ENCODE measurements around the gene ERFL. TPM values are rescaled to one million over a fixed set of nuclear protein-coding genes. Genes with fewer than 3 reads are reported as not detected.

The ERFL gene
- total and polyA plus RNA-seq, 2 of the 8 experiments (the other 6 are each of a cell fraction or from before 2014, with no cell fraction given) = 0.12 TPM; not detected in 1

DNA sequence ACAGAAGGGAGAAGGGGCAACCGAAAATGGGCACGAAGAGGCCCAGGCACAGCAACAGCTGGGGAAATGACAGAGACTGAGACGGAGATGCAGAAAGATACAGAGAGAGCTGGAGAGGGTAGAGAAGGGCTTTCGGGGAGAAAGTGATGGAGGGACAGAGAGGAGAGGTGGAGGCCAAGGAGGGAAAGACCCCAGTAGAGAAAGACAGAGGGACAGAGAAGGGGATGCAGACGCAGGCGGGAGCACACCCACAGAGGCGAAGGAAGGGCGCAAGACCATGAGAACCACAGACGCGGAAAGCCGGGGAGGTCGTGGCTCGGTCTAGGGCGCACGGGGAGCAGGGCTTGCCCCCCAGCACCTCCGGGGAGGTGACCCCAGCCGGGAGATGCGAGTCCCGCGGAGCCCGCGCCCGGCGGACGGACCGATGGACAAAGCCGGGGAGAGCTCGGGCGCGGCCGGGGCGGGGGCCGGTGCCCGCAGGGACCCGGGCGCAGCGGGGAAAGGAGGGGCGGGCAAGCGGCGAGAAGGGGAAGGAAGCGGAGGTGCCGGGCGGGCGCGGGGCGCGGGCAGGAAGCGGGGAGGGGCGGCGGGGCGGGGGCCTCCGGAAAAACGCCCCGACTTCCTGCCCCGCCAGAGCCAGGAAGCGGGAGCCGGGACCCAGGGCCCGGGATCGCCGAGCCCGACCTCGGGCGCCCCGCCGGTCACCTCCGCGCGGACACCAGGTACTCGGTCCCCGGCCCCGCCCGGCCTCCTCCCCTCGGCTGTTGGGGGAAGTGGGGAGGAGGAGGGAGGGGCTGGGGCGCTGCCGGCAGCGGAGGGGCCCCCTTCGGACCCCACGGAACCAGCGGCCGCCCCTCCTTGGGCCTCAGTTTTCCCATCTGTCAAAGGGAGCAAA, 45.4 kb downstream of the ERFL start, which contains the start of gene ARHGEF1:
TSS of gene ARHGEF1 (plus strand) at position 617 of the 895 bp plus-strand sequence. CDS start 4,899 bp downstream, outside the sequence.
- Histone ChIP-seq H3K4me3 (ENCODE audit: extremely low read depth in 1 of 4, insufficient read depth in 2 of 4, low read depth in 3 of 4, low read length in 4 of 4) (peak within 1 kb of the TSS; percentile 70 to 97 (median 84)), H2BK20ac (ENCODE audit: low read length) (no peak within 1 kb of the TSS), H3K36me3 (ENCODE audit: control insufficient read depth in 2 of 4, insufficient read depth in 4 of 4, low read length in 3 of 4) (no peaks in the 10 kb centered on the region), H3K79me2 (ENCODE audit: control insufficient read depth in 1 of 2, insufficient read depth in 2 of 2, low read length in 2 of 2) (peaks cover 0 to 3% of the 10 kb centered on the region in 2 experiments; a peak in 1 of 4 replicates), H2BK5ac (ENCODE audit: low read depth, low read length) (no peak within 1 kb of the TSS; the same call in 1 of the 2 replicates), H3K4me1 (replicated peaks in 1 of 4; ENCODE audit: control insufficient read depth in 3 of 4, insufficient read depth in 4 of 4, low read length in 3 of 4) (peaks cover 3 to 16% (median 9%) of the 10 kb centered on the region in 4 experiments), H2AFZ (ENCODE audit: low read length) (peak within 1 kb of the TSS; percentile 79; the same call in 1 of the 2 replicates), H4K8ac (ENCODE audit: extremely low read depth, insufficient read depth, low read length) (peak within 1 kb of the TSS; percentile 66), H3K23me2 (ENCODE audit: low read depth, low read length) (peaks cover 16% of the 10 kb centered on the region; the same call in 1 of the 2 replicates), H3K27me3 (replicated peaks in 1 of 4; ENCODE audit: control insufficient read depth in 3 of 4, extremely low read depth in 1 of 4, insufficient read depth in 3 of 4, low read length in 3 of 4) (peaks cover 1 to 19% (median 17%) of the 10 kb centered on the region in 4 experiments; a peak in 6 of 7 replicates), H3K79me1 (ENCODE audit: low read depth, low read length) (peaks cover 2% of the 10 kb centered on the region; the same call in 1 of the 2 replicates), H2AK5ac (ENCODE audit: low read depth, low read length) (peak within 1 kb of the TSS; percentile 90; the same call in 1 of the 2 replicates), H2BK15ac (ENCODE audit: low read length) (0 out of 2 replicates have a peak within 1 kb of the TSS, but pooled peaks have one; percentile 10), H4K20me1 (replicated peaks in 1 of 2; ENCODE audit: control insufficient read depth in 1 of 2, insufficient read depth in 2 of 2, low read length in 2 of 2) (peaks cover 3% of the 10 kb centered on the region in 2 experiments), H3K9me3 (ENCODE audit: insufficient read depth in 2 of 2, low read depth in 1 of 2, low read length in 1 of 2) (no peaks in the 10 kb centered on the region), H3K4me2 (ENCODE audit: insufficient read depth in 1 of 2, low read depth in 2 of 2, low read length in 2 of 2) (peak within 1 kb of the TSS; percentile 89), H3K9ac (replicated peaks in 1 of 4; ENCODE audit: extremely low read depth in 1 of 4, low read depth in 3 of 4, low read length in 3 of 4) (peak within 1 kb of the TSS; percentile 5 to 50 (median 31); a peak in 4 of 7 replicates), H3K14ac (ENCODE audit: insufficient read length) (no peak within 1 kb of the TSS), H2BK12ac (ENCODE audit: low read depth, low read length) (peak within 1 kb of the TSS; percentile 87; the same call in 1 of the 2 replicates), H4K5ac (ENCODE audit: insufficient read length, low read depth, low read length) (peak within 1 kb of the TSS; percentile 10), H2BK120ac (replicated peaks; ENCODE audit: low read depth, low read length) (no peak within 1 kb of the TSS), H3K18ac (ENCODE audit: extremely low read depth, low read length) (peak within 1 kb of the TSS; percentile 32), H3K4ac (replicated peaks; ENCODE audit: insufficient read length, low read depth, low read length) (no peak within 1 kb of the TSS), H4K91ac (replicated peaks; ENCODE audit: insufficient read length, low read length) (peak within 1 kb of the TSS; percentile 52), H3K27ac (ENCODE audit: low read depth, low read length) (no peak within 1 kb of the TSS), H3K23ac (ENCODE audit: insufficient read length) (no peak within 1 kb of the TSS), H3K56ac (replicated peaks; ENCODE audit: insufficient read length, low read depth, low read length) (peak within 1 kb of the TSS; percentile 26)
- FAIRE-seq (no peak), DNase-seq (ENCODE audit: low read depth in 1 of 2, low spot score in 2 of 2) (peak in 1 of 2 experiments; percentile 66)
- ChIA-PET CTCF (ENCODE audit: partially characterized antibody) (interaction anchor here (0.9 to 4.3 kb wide), 5 partner anchors 9 to 75 kb away, joined by 3 to 26 read pairs (median 3); partner anchors contain the start of gene RABAC1), POLR2A (ENCODE audit: partially characterized antibody) (interaction anchor here (0.5 to 13.9 kb wide), 9 partner anchors 13 to 1192 kb away, joined by 3 to 298 read pairs (median 7); partner anchors contain the start of genes B3GNT8 and RPS19)
- WGBS, 2 experiments (ENCODE audit: extremely low coverage in 1 of 2, insufficient coverage in 1 of 2, insufficient read length in 1 of 2, insufficient replicate concordance in 2 of 2, low coverage in 1 of 2, low lambda C conversion rate in 2 of 2, missing lambda C conversion rate in 1 of 2) = 4% methylated on average over 27 of the region's 80 CpGs; no CpG with 5 or more reads in 1 of the 2 experiments
- TF ChIP-seq TAF1 (IDR thresholded peaks at IDR 0.05; ENCODE audit: low read depth, low read length) (0 out of 2 replicates have a peak, but pooled peaks have one; percentile 31), EZH2 (IDR thresholded peaks at IDR 0.05; ENCODE audit: low read depth, low read length, severe bottlenecking) (peak; percentile 69), PHF8 (conservative IDR thresholded peaks at IDR 0.05; ENCODE audit: low read depth, low read length) (0 out of 2 replicates have a peak, but pooled peaks have one; percentile 4), KDM4A (IDR thresholded peaks at IDR 0.05; ENCODE audit: low read depth, low read length, severe bottlenecking) (peak; percentile 65), TCF12 (IDR thresholded peaks at IDR 0.05; ENCODE audit: low read depth, low read length) (no peak), SUZ12 (IDR thresholded peaks at IDR 0.05; ENCODE audit: low read length) (0 out of 2 replicates have a peak, but pooled peaks have one; percentile 53)
- TF ChIP-seq, protein P1, sequence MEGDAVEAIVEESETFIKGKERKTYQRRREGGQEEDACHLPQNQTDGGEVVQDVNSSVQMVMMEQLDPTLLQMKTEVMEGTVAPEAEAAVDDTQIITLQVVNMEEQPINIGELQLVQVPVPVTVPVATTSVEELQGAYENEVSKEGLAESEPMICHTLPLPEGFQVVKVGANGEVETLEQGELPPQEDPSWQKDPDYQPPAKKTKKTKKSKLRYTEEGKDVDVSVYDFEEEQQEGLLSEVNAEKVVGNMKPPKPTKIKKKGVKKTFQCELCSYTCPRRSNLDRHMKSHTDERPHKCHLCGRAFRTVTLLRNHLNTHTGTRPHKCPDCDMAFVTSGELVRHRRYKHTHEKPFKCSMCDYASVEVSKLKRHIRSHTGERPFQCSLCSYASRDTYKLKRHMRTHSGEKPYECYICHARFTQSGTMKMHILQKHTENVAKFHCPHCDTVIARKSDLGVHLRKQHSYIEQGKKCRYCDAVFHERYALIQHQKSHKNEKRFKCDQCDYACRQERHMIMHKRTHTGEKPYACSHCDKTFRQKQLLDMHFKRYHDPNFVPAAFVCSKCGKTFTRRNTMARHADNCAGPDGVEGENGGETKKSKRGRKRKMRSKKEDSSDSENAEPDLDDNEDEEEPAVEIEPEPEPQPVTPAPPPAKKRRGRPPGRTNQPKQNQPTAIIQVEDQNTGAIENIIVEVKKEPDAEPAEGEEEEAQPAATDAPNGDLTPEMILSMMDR (IDR thresholded peaks at IDR 0.05; ENCODE audit: control extremely low read depth in 1 of 3, insufficient read depth in 1 of 3, low read depth in 1 of 3, low read length in 3 of 3) = no peak

Data from H1 (cell line).